Endothelial cell of umbilical vein (primary cell): ENCODE results near the gene AUTS2. TPM values are rescaled to one million over a fixed set of nuclear protein-coding genes. Genes with fewer than 3 reads are reported as not detected.

Experiments
- BruUV-seq: library from RNA; stranded (reverse); fragments of 400-500 nt; replicated peaks from 2 replicates; lab custom pipeline; 2021; lab: Mats Ljungman, UMichigan
- CTCF ChIA-PET: fragments of 300-600, 350-600 bp; sonication (Branson Sonifier 250); formaldehyde crosslinking; loops from one replicate; lab custom pipeline; 2021; ENCODE audit warnings: antibody characterized with exemption, inconsistent platforms; lab: Charles Lee
- POLR2A ChIA-PET: fragments of 300-600, 350-600 bp; sonication (Branson Sonifier 250); formaldehyde crosslinking; loops from one replicate; lab custom pipeline; 2021; ENCODE audit warnings: antibody characterized with exemption, inconsistent platforms; lab: Charles Lee
- DNase-seq: peaks from one replicate; pipeline ENCODE4 v3.0.0-alpha.2; 2011; ENCODE audit warnings: low read depth, low spot score
- FAIRE-seq: peaks from 2 replicates; lab custom pipeline; 2011; peaks lifted over from hg19 to GRCh38; lab: Jason Lieb, UNC
- H2AFZ ChIP-seq: 2 replicates; pipeline ENCODE4 v1.6.0; 2012; ENCODE audit warnings: low read depth, low read length, control low read depth, inconsistent platforms
- H3K27ac ChIP-seq: 2 replicates; pipeline ENCODE4 v1.5.1; 2011; ENCODE audit warnings: low read depth, mild to moderate bottlenecking, control low read depth, low read length, moderate library complexity; ENCODE audit not compliant: insufficient read depth
- H3K27me3 ChIP-seq, 2 experiments: 2 replicates each; pipeline versions ENCODE4 v1.6.0 to v1.6.1; 2011; ENCODE audit warnings: low read length in 2 of 2, mixed read lengths in 1 of 2; ENCODE audit not compliant: control insufficient read depth in 2 of 2, insufficient read depth in 2 of 2
- H3K36me3 ChIP-seq, 2 experiments: 2 replicates in 1 of 2; 3 replicates in 1 of 2; pipeline ENCODE4 v1.5.1; 2011; ENCODE audit warnings: low read length in 2 of 2, mild to moderate bottlenecking in 1 of 2, moderate library complexity in 1 of 2; ENCODE audit not compliant: control insufficient read depth in 2 of 2, insufficient read depth in 2 of 2; ENCODE audit errors: extremely low read depth in 1 of 2
- H3K4me1 ChIP-seq: 3 replicates; pipeline ENCODE4 v1.5.1; 2011; ENCODE audit warnings: mild to moderate bottlenecking, low read length; ENCODE audit not compliant: control insufficient read depth, insufficient read depth; ENCODE audit errors: extremely low read depth
- H3K4me2 ChIP-seq: 2 replicates; pipeline ENCODE4 v1.6.1; 2011; ENCODE audit warnings: low read length, control low read depth, mixed read lengths; ENCODE audit not compliant: insufficient read depth
- H3K4me3 ChIP-seq, 3 experiments: fragments of 200-600 bp in 1 of 3; sonication (generic), shearing (Covaris generic) in 1 of 3; replicated peaks in 1 of 3; 2 replicates each; pipeline ENCODE4 v1.5.1; 2011 to 2016; ENCODE audit warnings: control low read depth in 3 of 3, low read length in 3 of 3, mild to moderate bottlenecking in 2 of 3, inconsistent platforms in 1 of 3, low read depth in 1 of 3, moderate library complexity in 1 of 3; ENCODE audit not compliant: insufficient read depth in 1 of 3
- H3K79me2 ChIP-seq: 2 replicates; pipeline ENCODE4 v1.6.0; 2012; ENCODE audit warnings: low read length, inconsistent platforms; ENCODE audit not compliant: control insufficient read depth, insufficient read depth
- H3K9ac ChIP-seq: replicated peaks from 2 replicates; pipeline ENCODE3; 2011; ENCODE audit warnings: low read length, control low read depth; ENCODE audit not compliant: insufficient read depth; ENCODE audit errors: extremely low read depth
- H3K9me1 ChIP-seq: replicated peaks from 3 replicates; pipeline ENCODE4 v1.6.0; 2011; ENCODE audit warnings: mild to moderate bottlenecking, low read length; ENCODE audit not compliant: control insufficient read depth, insufficient read depth; ENCODE audit errors: extremely low read depth
- H3K9me3 ChIP-seq: replicated peaks from 2 replicates; pipeline ENCODE4 v1.5.1; 2012; ENCODE audit warnings: low read length, inconsistent platforms; ENCODE audit not compliant: control insufficient read depth, insufficient read depth
- H4K20me1 ChIP-seq: replicated peaks from 2 replicates; pipeline ENCODE3; 2011; ENCODE audit warnings: mild to moderate bottlenecking, low read length; ENCODE audit not compliant: control insufficient read depth, insufficient read depth; ENCODE audit errors: extremely low read depth
- EZH2 ChIP-seq: IDR thresholded peaks from 2 replicates; pipeline ENCODE4 v1.6.1; 2012; ENCODE audit warnings: borderline replicate concordance, low read depth, mild to moderate bottlenecking, moderate library complexity, low read length, inconsistent platforms; ENCODE audit not compliant: severe bottlenecking
- FOS ChIP-seq: IDR thresholded peaks from 2 replicates; pipeline ENCODE4 v1.6.1; 2011; ENCODE audit warnings: mild to moderate bottlenecking, low read length, moderate library complexity, borderline replicate concordance; ENCODE audit not compliant: insufficient read depth
- GATA2 ChIP-seq: IDR thresholded peaks from 2 replicates; pipeline ENCODE4 v1.7.0; 2011; ENCODE audit warnings: low read depth, mild to moderate bottlenecking, moderate library complexity, mixed read lengths, low read length; ENCODE audit not compliant: insufficient read length, insufficient read depth
- JUN ChIP-seq: IDR thresholded peaks from 2 replicates; pipeline ENCODE4 v1.6.1; 2011; ENCODE audit warnings: borderline replicate concordance, low read depth; ENCODE audit not compliant: insufficient read length, insufficient read depth
- MYC ChIP-seq: IDR thresholded peaks from one replicate; pipeline ENCODE4 v1.6.1; 2011; ENCODE audit warnings: mild to moderate bottlenecking, low read depth, low read length
- POLR2A ChIP-seq: IDR thresholded peaks from 2 replicates; pipeline ENCODE4 v1.6.1; 2012; ENCODE audit warnings: low read depth, mild to moderate bottlenecking, control low read depth, low read length
- POLR2AphosphoS5 ChIP-seq: IDR thresholded peaks from 2 replicates; pipeline ENCODE4 v1.6.1; 2012; ENCODE audit warnings: low read depth, mild to moderate bottlenecking, control low read depth, low read length, moderate library complexity; ENCODE audit not compliant: insufficient read depth
- dilution Hi-C: fragments of 300-500 bp; cut with MboI; formaldehyde crosslinking; loops from one replicate; pipeline ENCODE4 v1.15.0; 2019; ENCODE audit warnings: low sequenced_read_pairs; ENCODE audit not compliant: extremely low pct_ligation_motif_present
- intact Hi-C: fragments of 100-400 bp; cut with micrococcal nuclease; formaldehyde crosslinking; loops from one replicate; pipeline ENCODE4 v1.10.0; 2022
- polyA plus RNA-seq, 4 experiments: library from polyadenylated mRNA; depleted of rRNA in 3 of 4; stranded (reverse) in 3 of 4; unstranded in 1 of 4; fragments of >200 nt; gene quantifications; 2 replicates each; pipeline versions ENCODE4 v1.2.1 to v1.2.3, GENCODE V29; 2011 to 2012; ENCODE audit warnings: missing spikeins in 1 of 4
- total RNA-seq: library from RNA; stranded (reverse); gene quantifications from 2 replicates; pipeline ENCODE4 v1.2.3, GENCODE V29; 2021
- TF ChIP-seq, protein P1 (sequence below): IDR thresholded peaks from 2 replicates; pipeline ENCODE4 v1.6.1; 2011; ENCODE audit not compliant: insufficient read depth, insufficient read length
- TF ChIP-seq, protein P2 (sequence below), 2 donors: IDR thresholded peaks; 1 replicate in 1 of 2; 2 replicates in 1 of 2; pipeline ENCODE4 v1.5.1; 2011; ENCODE audit warnings: low read length in 2 of 2, mild to moderate bottlenecking in 2 of 2, moderate library complexity in 2 of 2, control low read depth in 1 of 2, inconsistent platforms in 1 of 2, low read depth in 1 of 2; ENCODE audit not compliant: insufficient read depth in 1 of 2; ENCODE audit errors: extremely low read depth in 1 of 2

AUTS2 gene
- total and polyA plus RNA-seq, 2 donors (not counting 3 experiments of a cell fraction or from before 2014, with no cell fraction given), result 0.59 to 8.0 TPM

GRCh38 chr7:70154521-70155180 is 556.4 kb downstream of the AUTS2 start:
- no peaks in the 10 kb centered on the region for H3K27me3 ChIP-seq

More at GRCh38 chr7:70154521-70155180, 556.4 kb downstream of the AUTS2 start:
- Histone ChIP-seq H4K20me1 (no peaks in the 10 kb centered on the region), H2AFZ (no peak overlapping the region), H3K9me3 (no peaks in the 10 kb centered on the region), H3K9ac (no peak overlapping the region), H3K79me2 (no peaks in the 10 kb centered on the region), H3K27ac (no peak overlapping the region), H3K36me3 (no peaks in the 10 kb centered on the region), H3K4me3 (no peak overlapping the region), H3K4me1 (no peaks in the 10 kb centered on the region), H3K9me1 (no peaks in the 10 kb centered on the region), H3K4me2 (no peak overlapping the region)
- no TSS peak for BruUV-seq
- ChIA-PET CTCF (no interaction called here), POLR2A (no interaction called here)
- dilution Hi-C loops, result no loop called here
- FAIRE-seq, result no peak
- DNase-seq, result no peak
- no peak for TF ChIP-seq FOS
- no peak for TF ChIP-seq POLR2A
- TF ChIP-seq GATA2, result no peak
- no peak for TF ChIP-seq JUN
- TF ChIP-seq, protein P1, sequence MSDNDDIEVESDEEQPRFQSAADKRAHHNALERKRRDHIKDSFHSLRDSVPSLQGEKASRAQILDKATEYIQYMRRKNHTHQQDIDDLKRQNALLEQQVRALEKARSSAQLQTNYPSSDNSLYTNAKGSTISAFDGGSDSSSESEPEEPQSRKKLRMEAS, result no peak
- no peak for TF ChIP-seq EZH2
- no peak for TF ChIP-seq POLR2AphosphoS5
- no peak for TF ChIP-seq MYC
- TF ChIP-seq, protein P2, sequence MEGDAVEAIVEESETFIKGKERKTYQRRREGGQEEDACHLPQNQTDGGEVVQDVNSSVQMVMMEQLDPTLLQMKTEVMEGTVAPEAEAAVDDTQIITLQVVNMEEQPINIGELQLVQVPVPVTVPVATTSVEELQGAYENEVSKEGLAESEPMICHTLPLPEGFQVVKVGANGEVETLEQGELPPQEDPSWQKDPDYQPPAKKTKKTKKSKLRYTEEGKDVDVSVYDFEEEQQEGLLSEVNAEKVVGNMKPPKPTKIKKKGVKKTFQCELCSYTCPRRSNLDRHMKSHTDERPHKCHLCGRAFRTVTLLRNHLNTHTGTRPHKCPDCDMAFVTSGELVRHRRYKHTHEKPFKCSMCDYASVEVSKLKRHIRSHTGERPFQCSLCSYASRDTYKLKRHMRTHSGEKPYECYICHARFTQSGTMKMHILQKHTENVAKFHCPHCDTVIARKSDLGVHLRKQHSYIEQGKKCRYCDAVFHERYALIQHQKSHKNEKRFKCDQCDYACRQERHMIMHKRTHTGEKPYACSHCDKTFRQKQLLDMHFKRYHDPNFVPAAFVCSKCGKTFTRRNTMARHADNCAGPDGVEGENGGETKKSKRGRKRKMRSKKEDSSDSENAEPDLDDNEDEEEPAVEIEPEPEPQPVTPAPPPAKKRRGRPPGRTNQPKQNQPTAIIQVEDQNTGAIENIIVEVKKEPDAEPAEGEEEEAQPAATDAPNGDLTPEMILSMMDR (IDR thresholded peaks at IDR 0.05; ENCODE audit: extremely low read depth in 1 of 2, insufficient read depth in 1 of 2, low read depth in 1 of 2, low read length in 2 of 2), result no peak
- intact Hi-C loops, result no loop called here
